Measurements from ENCODE around the gene ZNF101.

GRCh38 chr19:19721896-19722295, 53.3 kb downstream of the ZNF101 start:
- TF ChIP-seq CTCF (conservative IDR thresholded peaks at IDR 0.05; ENCODE audit: low read depth, low read length) (no peak), RFX5 (IDR thresholded peaks at IDR 0.05; ENCODE audit: low read depth, low read length) (no peak), FOS (IDR thresholded peaks at IDR 0.05; ENCODE audit: low read depth, low read length) (no peak), BHLHE40 (IDR thresholded peaks at IDR 0.05; ENCODE audit: low read depth, low read length) (no peak), ELK1 (IDR thresholded peaks at IDR 0.05; ENCODE audit: borderline replicate concordance, low read depth, low read length) (no peak), MAZ (IDR thresholded peaks at IDR 0.05; ENCODE audit: borderline replicate concordance, low read depth, low read length) (no peak), RAD21 (IDR thresholded peaks at IDR 0.05; ENCODE audit: low read length) (no peak), POLR2A (IDR thresholded peaks at IDR 0.05; ENCODE audit: low read depth, low read length) (no peak), SMC3 (IDR thresholded peaks at IDR 0.05; ENCODE audit: low read depth, low read length) (no peak), MXI1 (IDR thresholded peaks at IDR 0.05; ENCODE audit: borderline replicate concordance, low read depth, low read length) (no peak), NFE2L2 (IDR thresholded peaks at IDR 0.05; ENCODE audit: low read depth, low read length) (no peak), CHD1 (IDR thresholded peaks at IDR 0.05; ENCODE audit: low read depth, low read length) (no peak), USF2 (IDR thresholded peaks at IDR 0.05; ENCODE audit: low read depth, low read length) (no peak), RCOR1 (IDR thresholded peaks at IDR 0.05; ENCODE audit: insufficient replicate concordance, low read length) (no peak)
